GM18507 (cell line): ENCODE measurements around the gene TSNAXIP1.

ENCODE experiments used
- DNase-seq: peaks from one replicate; pipeline ENCODE4 v3.0.0; 2011; ENCODE audit warnings: low read depth; ENCODE audit not compliant: insufficient read length; ENCODE audit errors: extremely low spot score
- FAIRE-seq: peaks from 2 replicates; lab custom pipeline; 2011; peaks lifted over from hg19 to GRCh38; lab: Jason Lieb, UNC

Gene TSNAXIP1

DNA sequence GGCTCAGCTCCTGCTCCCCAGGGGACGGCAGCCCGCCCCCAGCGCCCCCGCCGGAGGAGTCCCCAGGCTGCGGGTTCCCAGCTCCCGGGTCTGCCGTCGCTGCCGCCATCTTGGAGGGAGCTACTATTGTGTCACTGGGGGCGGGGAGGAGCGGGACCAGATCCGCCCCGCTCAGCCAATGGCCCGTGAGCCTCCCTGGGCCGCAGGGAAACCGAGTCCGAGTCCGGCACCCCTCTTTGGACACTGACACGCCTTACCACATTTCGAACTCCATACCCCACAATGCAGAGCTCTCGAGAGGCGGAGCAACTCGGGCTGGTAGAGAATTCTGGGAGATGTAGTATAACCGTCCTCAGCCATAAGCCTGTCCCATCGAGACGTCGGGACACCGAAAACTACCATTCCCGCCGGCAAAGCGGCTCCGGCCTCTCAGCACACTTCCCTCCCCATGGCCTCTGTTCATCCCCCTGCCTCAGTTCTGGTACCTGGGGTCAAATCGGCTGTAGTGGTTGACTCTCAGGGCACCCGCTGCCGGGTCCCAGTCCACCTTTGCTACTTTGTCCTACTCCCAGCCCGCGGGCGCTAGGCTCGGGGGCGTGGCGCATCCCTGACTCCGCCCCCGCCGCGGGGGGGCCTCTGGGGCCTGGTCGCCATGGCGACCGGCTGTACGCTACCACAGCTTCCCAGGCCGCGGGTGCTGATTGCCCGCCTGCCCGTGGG lies at the start of gene TSNAXIP1, which contains the start of gene RANBP10:
Gene TSNAXIP1, plus strand, starts transcription at position 462 of the 720 bp plus-strand sequence. CDS start 261 bp downstream, outside the sequence.
Gene RANBP10, minus strand, starts transcription at position 133 of the 720 bp plus-strand sequence. Its CDS starts 24 bp downstream, at position 109.
- DNase-seq = peak; percentile 88
- peak; percentile 98 for FAIRE-seq

GRCh38 chr16:67758006-67758405 lies 48.7 kb upstream of the TSNAXIP1 start:
- DNase-seq (no peak), FAIRE-seq (no peak)

- FAIRE-seq (no peak), DNase-seq (no peak)
Measured at GRCh38 chr16:67758966-67759365, 47.7 kb upstream of the TSNAXIP1 start.

- DNase-seq (no peak), FAIRE-seq (no peak)
Measured at GRCh38 chr16:67760206-67760955, 46.3 kb upstream of the TSNAXIP1 start.

- FAIRE-seq (no peak), DNase-seq (no peak)
Measured at GRCh38 chr16:67760956-67761230, 45.8 kb upstream of the TSNAXIP1 start.

- FAIRE-seq = no peak
- DNase-seq = no peak
Measured at GRCh38 chr16:67761924-67762323, 44.8 kb upstream of the TSNAXIP1 start.

GRCh38 chr16:67762385-67762784 lies 44.3 kb upstream of the TSNAXIP1 start:
- FAIRE-seq (no peak), DNase-seq (no peak)

DNA sequence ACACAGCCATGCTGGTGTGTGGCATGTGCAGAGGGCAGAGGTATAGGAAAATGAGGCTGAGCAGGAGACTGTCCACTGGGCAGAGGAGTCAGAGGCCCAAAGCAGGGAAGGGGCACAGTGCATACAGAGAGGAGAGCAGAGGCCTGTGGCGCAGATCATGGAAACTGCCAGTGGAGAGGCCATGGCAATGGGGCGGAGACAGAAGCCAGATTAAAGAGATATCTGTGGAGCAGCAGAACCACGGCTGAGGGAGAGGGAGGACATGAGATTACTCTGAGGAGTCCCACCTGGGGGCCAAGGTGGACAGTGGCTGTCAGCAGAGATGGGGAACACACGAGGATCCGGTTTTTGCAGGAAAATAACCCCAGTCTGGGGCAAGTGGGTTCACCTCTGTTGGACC lies 43.6 kb upstream of the TSNAXIP1 start:
- DNase-seq = no peak
- FAIRE-seq = no peak

DNA sequence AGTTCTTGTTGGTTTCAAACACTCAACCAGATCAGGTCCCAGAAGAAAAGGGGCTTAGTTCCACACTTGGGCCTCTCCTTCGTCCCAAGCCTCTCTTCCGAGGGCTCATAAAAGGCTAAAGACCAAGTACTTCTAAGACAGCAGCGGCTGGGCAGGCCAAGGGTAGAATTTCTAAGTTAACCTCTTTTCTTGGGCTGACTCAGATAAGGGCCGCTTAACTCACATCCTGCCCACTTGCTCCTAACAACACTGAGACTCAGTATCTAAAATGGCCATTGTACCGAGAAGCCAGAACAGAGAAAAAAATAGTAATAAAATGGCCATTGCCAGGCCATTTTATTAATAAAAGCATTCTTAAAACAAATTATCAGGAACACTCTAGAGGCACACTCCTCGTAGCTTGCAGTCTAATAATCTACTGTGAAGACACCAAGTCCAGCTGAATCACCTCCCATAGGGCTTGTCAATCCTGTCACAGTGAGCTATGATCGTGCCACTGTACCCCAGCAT lies 42.5 kb upstream of the TSNAXIP1 start:
- no peak for DNase-seq

GRCh38 chr16:67766291-67766690 lies 40.4 kb upstream of the TSNAXIP1 start:
- DNase-seq (no peak), FAIRE-seq (no peak)

More for the DNA sequence above, 42.5 kb upstream of the TSNAXIP1 start:
- FAIRE-seq = no peak

DNA sequence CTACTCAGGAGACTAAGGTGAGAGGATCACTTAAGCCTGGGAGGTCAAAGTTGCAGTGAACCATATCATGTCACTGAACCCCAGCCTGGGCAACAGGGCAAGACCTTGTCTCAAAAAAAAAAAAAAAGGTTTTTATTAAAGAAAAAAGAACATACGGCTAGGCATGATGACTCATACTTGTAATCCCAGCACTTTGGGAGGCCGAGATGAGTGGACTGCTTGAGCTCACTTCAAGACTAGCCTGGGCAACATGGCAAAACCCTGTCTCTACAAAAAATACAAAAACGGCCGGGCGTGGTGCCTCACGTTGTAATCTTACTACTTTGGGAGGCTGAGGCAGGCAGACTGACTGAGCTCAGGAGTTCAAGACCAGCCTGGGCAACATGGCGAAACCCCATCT lies 38.7 kb upstream of the TSNAXIP1 start:
- peak; percentile 18 for FAIRE-seq
- DNase-seq = no peak

- no peak for FAIRE-seq
- DNase-seq = no peak
Measured at GRCh38 chr16:67770346-67770991, 36.2 kb upstream of the TSNAXIP1 start.

DNA sequence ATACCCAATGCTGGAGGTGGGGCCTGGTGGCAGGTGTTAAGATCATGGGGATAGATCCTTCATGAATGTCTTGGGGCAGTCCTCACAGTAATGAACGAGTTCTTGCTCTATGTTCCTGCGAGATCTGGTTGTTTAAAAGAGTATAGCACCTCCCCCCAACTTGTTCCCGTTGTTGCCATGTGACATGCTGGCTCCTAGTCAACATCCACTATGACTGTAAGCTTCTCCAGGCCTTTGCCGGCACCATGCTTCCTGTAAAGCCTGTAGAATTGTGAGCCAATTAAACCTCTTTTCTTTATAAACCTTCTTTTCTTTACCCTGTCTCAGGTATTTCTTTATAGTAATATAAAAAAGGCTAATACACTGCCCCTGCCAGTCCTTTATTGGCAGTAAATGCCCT lies 33.6 kb upstream of the TSNAXIP1 start:
- FAIRE-seq = no peak
- no peak for DNase-seq

- FAIRE-seq = no peak
Measured at GRCh38 chr16:67773569-67774456, 32.9 kb upstream of the TSNAXIP1 start.

GRCh38 chr16:67774457-67774853 lies 32.2 kb upstream of the TSNAXIP1 start:
- no peak for DNase-seq
- FAIRE-seq = no peak

More at GRCh38 chr16:67773569-67774456, 32.9 kb upstream of the TSNAXIP1 start:
- DNase-seq = no peak

GRCh38 chr16:67775273-67775672 lies 31.4 kb upstream of the TSNAXIP1 start:
- FAIRE-seq (no peak), DNase-seq (no peak)

DNA sequence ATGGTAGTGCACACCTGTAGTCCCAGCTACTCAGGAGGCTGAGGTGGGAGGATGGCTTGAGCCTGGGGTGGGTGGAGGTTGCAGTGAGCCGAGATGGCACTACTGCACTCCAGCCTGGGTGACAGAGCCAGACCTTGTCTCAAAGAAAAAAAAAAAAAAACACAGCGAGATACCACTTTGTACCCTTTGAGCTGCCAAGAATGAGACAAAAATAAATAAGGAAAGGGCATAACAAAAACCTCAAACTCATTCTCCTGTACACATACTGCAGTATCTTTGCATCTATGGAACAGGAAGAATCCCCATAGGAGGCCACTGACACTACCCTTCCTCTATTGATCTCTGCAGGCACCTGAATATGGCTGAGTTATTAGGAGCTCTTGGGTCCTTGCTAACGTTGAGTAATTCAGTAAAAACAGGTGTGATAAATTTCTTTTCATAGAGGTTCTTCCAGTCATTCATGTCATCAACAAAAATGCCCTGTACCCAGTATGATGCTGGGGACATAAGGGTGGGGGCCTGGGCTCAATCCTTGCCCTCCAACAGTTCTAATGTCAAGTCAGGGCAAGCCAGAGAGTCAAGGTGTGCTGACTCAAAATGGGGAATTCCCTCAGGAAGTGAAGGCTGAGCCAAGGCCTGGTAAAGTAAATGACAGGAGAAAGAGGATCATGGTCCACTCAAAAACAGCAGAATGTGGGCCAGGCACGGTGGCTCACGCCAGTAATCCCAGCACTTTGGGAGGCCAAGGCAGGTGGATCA lies 27.3 kb upstream of the TSNAXIP1 start:
- DNase-seq (no peak), FAIRE-seq (no peak)

GRCh38 chr16:67780847-67781564 lies 25.7 kb upstream of the TSNAXIP1 start:
- no peak for FAIRE-seq
- DNase-seq = no peak
